CD14-positive monocyte (primary cell): ENCODE results near the gene TRPM2. TPM values are rescaled to one million over a fixed set of nuclear protein-coding genes. Genes with fewer than 3 reads are reported as not detected.

Source experiments
- DNase-seq, 3 donors: peaks; one replicate each; pipeline ENCODE4 v3.0.0-alpha.2; 2011 to 2022
- H2AFZ ChIP-seq: 2 replicates; pipeline ENCODE4 v1.6.0; 2012; ENCODE audit warnings: mild to moderate bottlenecking, low read depth, low read length, inconsistent platforms; ENCODE audit not compliant: insufficient read depth, poor library complexity, severe bottlenecking
- H3K27ac ChIP-seq, 2 donors: 1 replicate in 1 of 2; 2 replicates in 1 of 2; pipeline ENCODE4 v1.5.1; 2012 to 2013; ENCODE audit warnings: low read length in 2 of 2, control low read depth in 1 of 2, inconsistent platforms in 1 of 2, low read depth in 1 of 2, mild to moderate bottlenecking in 1 of 2
- H3K27me3 ChIP-seq, 2 donors: one replicate each; pipeline versions ENCODE4 v1.6.0 to v1.6.1; 2011 to 2013; ENCODE audit warnings: low read length in 2 of 2; ENCODE audit not compliant: control insufficient read depth in 2 of 2, insufficient read depth in 2 of 2
- H3K36me3 ChIP-seq, 2 donors: replicated peaks in 1 of 2; 1 replicate in 1 of 2; 2 replicates in 1 of 2; pipeline versions ENCODE4 v1.5.1 to v1.6.1; 2012 to 2013; ENCODE audit warnings: low read length in 2 of 2, control low read depth in 1 of 2, inconsistent platforms in 1 of 2, mild to moderate bottlenecking in 1 of 2; ENCODE audit not compliant: insufficient read depth in 2 of 2, control insufficient read depth in 1 of 2
- H3K4me1 ChIP-seq, 2 donors: 1 replicate in 1 of 2; 2 replicates in 1 of 2; pipeline versions ENCODE4 v1.5.1 to v1.6.1; 2012 to 2013; ENCODE audit warnings: low read length in 2 of 2, control low read depth in 1 of 2, inconsistent platforms in 1 of 2, mild to moderate bottlenecking in 1 of 2, moderate library complexity in 1 of 2; ENCODE audit not compliant: insufficient read depth in 2 of 2, control insufficient read depth in 1 of 2
- H3K4me2 ChIP-seq: replicated peaks from 2 replicates; pipeline ENCODE3; 2012; ENCODE audit warnings: low read length, moderate library complexity, mild to moderate bottlenecking; ENCODE audit not compliant: poor library complexity, severe bottlenecking; ENCODE audit errors: extremely low read depth
- H3K4me3 ChIP-seq, 3 experiments: fragments of 200-600 bp in 1 of 3; sonication (generic) in 1 of 3; replicated peaks in 1 of 3; 1 replicate in 2 of 3; 2 replicates in 1 of 3; pipeline ENCODE4 v1.5.1; 2011 to 2013; ENCODE audit warnings: low read length in 3 of 3, mild to moderate bottlenecking in 3 of 3, control low read depth in 2 of 3, low read depth in 2 of 3, inconsistent platforms in 1 of 3, moderate library complexity in 1 of 3
- H3K79me2 ChIP-seq: 2 replicates; pipeline ENCODE4 v1.6.0; 2012; ENCODE audit warnings: mild to moderate bottlenecking, control low read depth, inconsistent platforms, low read length, moderate library complexity; ENCODE audit not compliant: insufficient read depth
- H3K9ac ChIP-seq: 2 replicates; pipeline ENCODE4 v1.6.0; 2017; ENCODE audit warnings: low read length, mild to moderate bottlenecking; ENCODE audit not compliant: insufficient read depth, poor library complexity, severe bottlenecking
- H3K9me3 ChIP-seq, 2 donors: replicated peaks in 1 of 2; 1 replicate in 1 of 2; 2 replicates in 1 of 2; pipeline versions ENCODE4 v1.5.1 to v1.6.1; 2012 to 2013; ENCODE audit warnings: low read length in 2 of 2, control low read depth in 1 of 2; ENCODE audit not compliant: control insufficient read depth in 1 of 2, insufficient read depth in 1 of 2
- H4K20me1 ChIP-seq: 2 replicates; pipeline ENCODE4 v1.6.0; 2012; ENCODE audit warnings: mild to moderate bottlenecking, low read length, control low read depth, moderate library complexity; ENCODE audit not compliant: insufficient read depth
- H3K27ac Mint-ChIP-seq, 7 donors: one replicate each; pipeline ENCODE4 v1.8.0; 2020; ENCODE audit warnings: mild to moderate bottlenecking in 7 of 7, mixed read lengths in 7 of 7, moderate library complexity in 6 of 7, inconsistent platforms in 2 of 7
- H3K27me3 Mint-ChIP-seq, 3 donors: one replicate each; pipeline ENCODE4 v1.8.0; 2021 to 2022; ENCODE audit warnings: low read depth in 3 of 3, mild to moderate bottlenecking in 3 of 3, mixed read lengths in 3 of 3, moderate library complexity in 3 of 3, inconsistent platforms in 1 of 3
- H3K36me3 Mint-ChIP-seq, 2 donors: one replicate each; pipeline ENCODE4 v1.8.0; 2020; ENCODE audit warnings: mixed read lengths in 2 of 2, inconsistent platforms in 1 of 2, mild to moderate bottlenecking in 1 of 2
- H3K4me1 Mint-ChIP-seq: one replicate; pipeline ENCODE4 v1.8.0; 2020; ENCODE audit warnings: mild to moderate bottlenecking, mixed read lengths
- H3K4me3 Mint-ChIP-seq, 2 donors: one replicate each; pipeline ENCODE4 v1.8.0; 2020; ENCODE audit warnings: mild to moderate bottlenecking in 2 of 2, mixed read lengths in 2 of 2, moderate library complexity in 1 of 2
- H3K9me3 Mint-ChIP-seq, 7 donors: one replicate each; pipeline ENCODE4 v1.8.0; 2020 to 2022; ENCODE audit warnings: mixed read lengths in 7 of 7, mild to moderate bottlenecking in 6 of 7, moderate library complexity in 6 of 7, inconsistent platforms in 2 of 7
- WGBS: methylation state at CpG from one replicate; pipeline ENCODE4 v1.1.5; 2013; ENCODE audit warnings: missing lambda C conversion rate; ENCODE audit not compliant: insufficient coverage; 5-methylcytosine and 5-hydroxymethylcytosine counted together
- intact Hi-C, 2 donors: fragments of 100-400 bp; cut with micrococcal nuclease; formaldehyde crosslinking; loops; one replicate each; pipeline versions ENCODE4 v1.15.0 to v1.15.1; 2023
- polyA plus RNA-seq, 3 donors: library from polyadenylated mRNA; depleted of rRNA in 1 of 3; unstranded in 2 of 3; stranded (reverse) in 1 of 3; fragments of 300-500 nt in 2 of 3; fragments of >200 nt in 1 of 3; fragmentation: Illumina TruSeq in 2 of 3; gene quantifications; 1 replicate in 2 of 3; 2 replicates in 1 of 3; pipeline ENCODE4 v1.2.3, GENCODE V29; 2012 to 2021
- TF ChIP-seq, protein P1 (sequence below): fragments of 200-600 bp; IDR thresholded peaks from one replicate; pipeline ENCODE4 v1.8.0; 2022; ENCODE audit warnings: antibody characterized with exemption, mild to moderate bottlenecking

Gene TRPM2
- polyA plus RNA-seq, 3 donors, result 7.6 to 21.6 (median 12.2) TPM

- Mint-ChIP-seq H3K4me1 (no peaks in the 10 kb centered on the region), H3K27me3 (peaks cover 3 to 8% (median 4%) of the 10 kb centered on the region in 3 donors), H3K36me3 (no peaks in the 10 kb centered on the region), H3K27ac (no peak overlapping the region), H3K9me3 (peaks cover 0 to 2% (median 0%) of the 10 kb centered on the region in 7 donors), H3K4me3 (no peak overlapping the region)
- Histone ChIP-seq H3K79me2 (no peaks in the 10 kb centered on the region), H2AFZ (no peak overlapping the region), H3K9me3 (no peaks in the 10 kb centered on the region), H3K4me1 (no peaks in the 10 kb centered on the region), H3K27ac (no peak overlapping the region), H3K36me3 (no peaks in the 10 kb centered on the region), H3K4me2 (no peak overlapping the region), H3K4me3 (no peak overlapping the region), H3K27me3 (peaks cover 0 to 2% of the 10 kb centered on the region in 2 donors), H4K20me1 (no peaks in the 10 kb centered on the region), H3K9ac (no peak overlapping the region)
- no peak for DNase-seq
- TF ChIP-seq, protein P1, sequence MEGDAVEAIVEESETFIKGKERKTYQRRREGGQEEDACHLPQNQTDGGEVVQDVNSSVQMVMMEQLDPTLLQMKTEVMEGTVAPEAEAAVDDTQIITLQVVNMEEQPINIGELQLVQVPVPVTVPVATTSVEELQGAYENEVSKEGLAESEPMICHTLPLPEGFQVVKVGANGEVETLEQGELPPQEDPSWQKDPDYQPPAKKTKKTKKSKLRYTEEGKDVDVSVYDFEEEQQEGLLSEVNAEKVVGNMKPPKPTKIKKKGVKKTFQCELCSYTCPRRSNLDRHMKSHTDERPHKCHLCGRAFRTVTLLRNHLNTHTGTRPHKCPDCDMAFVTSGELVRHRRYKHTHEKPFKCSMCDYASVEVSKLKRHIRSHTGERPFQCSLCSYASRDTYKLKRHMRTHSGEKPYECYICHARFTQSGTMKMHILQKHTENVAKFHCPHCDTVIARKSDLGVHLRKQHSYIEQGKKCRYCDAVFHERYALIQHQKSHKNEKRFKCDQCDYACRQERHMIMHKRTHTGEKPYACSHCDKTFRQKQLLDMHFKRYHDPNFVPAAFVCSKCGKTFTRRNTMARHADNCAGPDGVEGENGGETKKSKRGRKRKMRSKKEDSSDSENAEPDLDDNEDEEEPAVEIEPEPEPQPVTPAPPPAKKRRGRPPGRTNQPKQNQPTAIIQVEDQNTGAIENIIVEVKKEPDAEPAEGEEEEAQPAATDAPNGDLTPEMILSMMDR, result no peak
- intact Hi-C loops, result no loop called here
- WGBS, result 86% methylated on average over 10 of the region's 16 CpGs
These were observed 127.0 kb downstream of the TRPM2 start for GRCh38 chr21:44480200-44481053.

GRCh38 chr21:44482581-44483287 is 129.3 kb downstream of the TRPM2 start:
- Histone ChIP-seq H3K79me2 (no peaks in the 10 kb centered on the region), H3K9me3 (peaks cover 0 to under 1% of the 10 kb centered on the region in 2 donors), H3K4me1 (no peaks in the 10 kb centered on the region), H3K9ac (no peak overlapping the region), H3K4me2 (no peak overlapping the region), H2AFZ (no peak overlapping the region), H3K36me3 (no peaks in the 10 kb centered on the region), H3K4me3 (no peak overlapping the region), H4K20me1 (no peaks in the 10 kb centered on the region), H3K27me3 (peaks cover 0 to 3% of the 10 kb centered on the region in 2 donors), H3K27ac (no peak overlapping the region)
- WGBS, result 94% methylated on average over 9 of the region's 14 CpGs
- Mint-ChIP-seq H3K4me1 (no peaks in the 10 kb centered on the region), H3K27me3 (peaks cover 5 to 11% (median 6%) of the 10 kb centered on the region in 3 donors), H3K4me3 (no peak overlapping the region), H3K36me3 (no peaks in the 10 kb centered on the region), H3K9me3 (peaks cover under 1 to 5% (median under 1%) of the 10 kb centered on the region in 7 donors), H3K27ac (no peak overlapping the region)
- TF ChIP-seq, protein P1, result no peak
- intact Hi-C loops, result no loop called here
- no peak for DNase-seq
